Endodermal cell (in vitro differentiated cells): ENCODE data around the gene PIAS2. TPM values are rescaled to one million over a fixed set of nuclear protein-coding genes. Genes with fewer than 3 reads are reported as not detected.

Experiments
- DNase-seq: peaks from one replicate; pipeline ENCODE4 v3.0.0-alpha.2; 2017
- H3K27ac ChIP-seq: 2 replicates; pipeline ENCODE4 v1.5.1; 2013; ENCODE audit warnings: mild to moderate bottlenecking, low read depth, low read length, moderate library complexity
- H3K27me3 ChIP-seq: 2 replicates; pipeline ENCODE4 v1.6.1; 2013; ENCODE audit warnings: mild to moderate bottlenecking, low read length, moderate library complexity; ENCODE audit not compliant: insufficient read depth, control insufficient read depth, poor library complexity, severe bottlenecking
- H3K36me3 ChIP-seq: 2 replicates; pipeline ENCODE4 v1.7.0; 2013; ENCODE audit warnings: mild to moderate bottlenecking, low read length, moderate library complexity; ENCODE audit not compliant: control insufficient read depth, insufficient read depth
- H3K4me1 ChIP-seq: one replicate; pipeline ENCODE4 v1.7.0; 2013; ENCODE audit warnings: low read length; ENCODE audit not compliant: control insufficient read depth, insufficient read depth
- H3K4me3 ChIP-seq: 2 replicates; pipeline ENCODE4 v1.5.1; 2013; ENCODE audit warnings: mild to moderate bottlenecking, low read length, moderate library complexity
- H3K9ac ChIP-seq: 2 replicates; pipeline ENCODE4 v1.6.1; 2013; ENCODE audit warnings: mild to moderate bottlenecking, low read length, moderate library complexity; ENCODE audit not compliant: poor library complexity, severe bottlenecking; ENCODE audit errors: extremely low read depth
- H3K9me3 ChIP-seq: 2 replicates; pipeline ENCODE4 v1.6.1; 2013; ENCODE audit warnings: mild to moderate bottlenecking, low read length, moderate library complexity; ENCODE audit not compliant: control insufficient read depth
- H3K27ac Mint-ChIP-seq: 2 replicates; pipeline ENCODE4 v1.8.0; 2020; ENCODE audit warnings: mixed read lengths
- H3K27me3 Mint-ChIP-seq: 2 replicates; pipeline ENCODE4 v1.8.0; 2021; ENCODE audit warnings: mild to moderate bottlenecking, mixed read lengths; ENCODE audit not compliant: insufficient read depth
- H3K36me3 Mint-ChIP-seq: 2 replicates; pipeline ENCODE4 v1.8.0; 2020; ENCODE audit warnings: low read depth, mixed read lengths
- H3K4me1 Mint-ChIP-seq: 2 replicates; pipeline ENCODE4 v1.8.0; 2020; ENCODE audit warnings: mixed read lengths
- H3K4me3 Mint-ChIP-seq: 2 replicates; pipeline ENCODE4 v1.8.0; 2020; ENCODE audit warnings: mild to moderate bottlenecking, moderate library complexity, mixed read lengths
- H3K9me3 Mint-ChIP-seq: 2 replicates; pipeline ENCODE4 v1.8.0; 2020; ENCODE audit warnings: mild to moderate bottlenecking, mixed read lengths
- WGBS, 2 experiments: methylation state at CpG; one replicate each; pipeline versions ENCODE4 v1.1.5 to v1.1.7; 2013; ENCODE audit warnings: missing lambda C conversion rate in 2 of 2, mixed read lengths in 1 of 2; ENCODE audit not compliant: insufficient coverage in 1 of 2, insufficient read length in 1 of 2; 5-methylcytosine and 5-hydroxymethylcytosine counted together
- total RNA-seq, 2 donors: library from RNA; stranded (reverse); fragmentation: NEBNext Ultra II Directional in 1 of 2; extraction: Animal tissue kit (Norgen Biotek cat#: 25700) in 1 of 2; gene quantifications; 2 replicates in 1 of 2; 3 replicates in 1 of 2; pipeline ENCODE4 v1.2.1, GENCODE V29; 2021
- TF ChIP-seq, protein P1 (sequence below): fragments of 200-600 bp; sonication (generic); conservative IDR thresholded peaks from 2 replicates; pipeline ENCODE4 v1.5.0; 2021; ENCODE audit warnings: antibody characterized with exemption, mild to moderate bottlenecking

Gene PIAS2
- total RNA-seq, 2 donors from 2014 or later: 34.8 to 52.0 TPM

DNA sequence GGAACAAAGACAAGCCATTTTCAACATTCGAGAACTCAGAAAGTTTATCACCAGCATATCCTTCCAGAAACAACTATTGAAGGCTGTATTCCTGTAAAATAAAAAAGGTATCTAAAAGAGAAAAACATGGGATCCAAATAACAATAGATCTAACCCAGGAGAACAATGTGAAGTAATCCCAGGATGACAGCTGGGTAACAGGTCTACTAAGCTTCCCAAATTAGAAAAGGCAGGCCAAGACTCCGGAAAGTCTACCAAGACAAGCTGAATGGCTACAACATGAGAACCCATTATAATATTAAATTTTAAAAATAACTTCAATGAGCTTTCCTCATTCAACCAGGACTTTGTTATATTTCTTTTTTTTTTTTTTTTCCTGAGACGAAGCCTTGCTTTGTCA is 6.5 kb downstream of the PIAS2 start:
- Histone ChIP-seq H3K27me3 (no peaks in the 10 kb centered on the region), H3K36me3 (no peaks in the 10 kb centered on the region), H3K9me3 (peaks cover 4% of the 10 kb centered on the region), H3K27ac (no peak overlapping the region), H3K4me1 (no peaks in the 10 kb centered on the region), H3K4me3 (no peak overlapping the region), H3K9ac (no peak overlapping the region)
- no peak for DNase-seq
- Mint-ChIP-seq H3K9me3 (peaks cover 3% of the 10 kb centered on the region), H3K27ac (no peak overlapping the region), H3K4me3 (no peak overlapping the region), H3K36me3 (peaks cover 15% of the 10 kb centered on the region), H3K4me1 (peaks cover 34% of the 10 kb centered on the region), H3K27me3 (no peaks in the 10 kb centered on the region)
- TF ChIP-seq, protein P1, sequence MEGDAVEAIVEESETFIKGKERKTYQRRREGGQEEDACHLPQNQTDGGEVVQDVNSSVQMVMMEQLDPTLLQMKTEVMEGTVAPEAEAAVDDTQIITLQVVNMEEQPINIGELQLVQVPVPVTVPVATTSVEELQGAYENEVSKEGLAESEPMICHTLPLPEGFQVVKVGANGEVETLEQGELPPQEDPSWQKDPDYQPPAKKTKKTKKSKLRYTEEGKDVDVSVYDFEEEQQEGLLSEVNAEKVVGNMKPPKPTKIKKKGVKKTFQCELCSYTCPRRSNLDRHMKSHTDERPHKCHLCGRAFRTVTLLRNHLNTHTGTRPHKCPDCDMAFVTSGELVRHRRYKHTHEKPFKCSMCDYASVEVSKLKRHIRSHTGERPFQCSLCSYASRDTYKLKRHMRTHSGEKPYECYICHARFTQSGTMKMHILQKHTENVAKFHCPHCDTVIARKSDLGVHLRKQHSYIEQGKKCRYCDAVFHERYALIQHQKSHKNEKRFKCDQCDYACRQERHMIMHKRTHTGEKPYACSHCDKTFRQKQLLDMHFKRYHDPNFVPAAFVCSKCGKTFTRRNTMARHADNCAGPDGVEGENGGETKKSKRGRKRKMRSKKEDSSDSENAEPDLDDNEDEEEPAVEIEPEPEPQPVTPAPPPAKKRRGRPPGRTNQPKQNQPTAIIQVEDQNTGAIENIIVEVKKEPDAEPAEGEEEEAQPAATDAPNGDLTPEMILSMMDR: no peak
- 83 to 98% methylated on average over 1 to 3 of the region's 3 CpGs for WGBS, 2 experiments

DNA sequence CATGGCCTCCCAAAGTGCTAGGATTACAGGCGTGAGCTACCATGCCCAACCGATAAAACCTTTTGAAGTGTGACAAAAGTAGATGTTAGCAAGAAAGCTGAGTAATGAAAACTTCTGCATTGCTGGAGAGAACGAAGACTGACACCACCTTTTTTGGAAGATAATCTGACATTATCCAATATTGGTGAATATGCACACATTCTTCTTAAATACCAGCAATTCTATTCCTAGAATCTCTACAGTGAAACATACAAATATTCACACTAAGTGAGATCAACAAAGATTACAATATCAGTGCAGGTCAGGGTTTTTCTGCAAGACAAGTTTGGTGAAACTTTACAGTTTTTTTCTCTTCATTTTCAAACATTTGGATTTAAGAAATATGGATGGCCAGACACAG is 7.8 kb downstream of the PIAS2 start:
- peaks cover 22% of the 10 kb centered on the region for H3K4me1 Mint-ChIP-seq
- DNase-seq: no peak
- no peak overlapping the region for H3K4me3 Mint-ChIP-seq
- H3K36me3 Mint-ChIP-seq: peaks cover 17% of the 10 kb centered on the region
- TF ChIP-seq, protein P1: no peak
- H3K27me3 Mint-ChIP-seq: no peaks in the 10 kb centered on the region
- Histone ChIP-seq H3K4me3 (no peak overlapping the region), H3K9me3 (peaks cover 4% of the 10 kb centered on the region), H3K9ac (no peak overlapping the region), H3K27me3 (no peaks in the 10 kb centered on the region), H3K36me3 (no peaks in the 10 kb centered on the region), H3K4me1 (no peaks in the 10 kb centered on the region), H3K27ac (no peak overlapping the region)
- WGBS, 2 experiments: 92 to 100% methylated on average over 1 to 3 of the region's 3 CpGs
- H3K9me3 Mint-ChIP-seq: peaks cover 3% of the 10 kb centered on the region
- no peak overlapping the region for H3K27ac Mint-ChIP-seq

DNA sequence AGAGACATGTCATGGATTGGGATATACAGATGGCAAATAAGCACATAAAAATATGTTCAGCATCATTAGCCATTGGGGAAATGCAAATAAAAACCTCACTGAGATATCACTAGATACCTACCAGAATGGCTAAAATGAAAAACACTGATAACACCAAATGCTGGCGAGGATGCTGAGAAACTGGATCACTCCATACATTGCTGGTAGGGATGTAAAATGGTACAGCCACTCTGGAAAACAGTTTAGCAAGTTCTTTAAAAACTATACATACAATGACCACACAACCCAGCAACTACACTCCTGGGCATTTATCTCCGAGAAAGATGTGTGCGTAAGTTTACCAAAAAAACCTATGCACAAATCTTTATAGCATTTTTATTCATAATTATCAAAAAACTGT is 13.9 kb downstream of the PIAS2 start:
- TF ChIP-seq, protein P1: no peak
- H3K4me3 Mint-ChIP-seq: no peak overlapping the region
- H3K4me3 ChIP-seq: no peak overlapping the region
- peaks cover 37% of the 10 kb centered on the region for H3K36me3 Mint-ChIP-seq
- WGBS, 2 experiments: 96 to 100% methylated on average over 2 to 3 of the region's 3 CpGs
- peaks cover 7% of the 10 kb centered on the region for H3K36me3 ChIP-seq
- H3K27ac ChIP-seq: no peak overlapping the region
- H3K27me3 Mint-ChIP-seq: no peaks in the 10 kb centered on the region
- no peak overlapping the region for H3K27ac Mint-ChIP-seq
- peaks cover 4% of the 10 kb centered on the region for H3K9me3 ChIP-seq
- H3K4me1 ChIP-seq: no peaks in the 10 kb centered on the region
- H3K9me3 Mint-ChIP-seq: peaks cover 3% of the 10 kb centered on the region
- no peak for DNase-seq
- no peak overlapping the region for H3K9ac ChIP-seq
- no peaks in the 10 kb centered on the region for H3K27me3 ChIP-seq
- peaks cover 6% of the 10 kb centered on the region for H3K4me1 Mint-ChIP-seq
